Activated CD4-positive, alpha-beta T cell treated with anti-CD3 and anti-CD28 coated beads for 48 hours (primary cell): ENCODE results near the gene SNAPIN.
"Not testable (repeated sequence)": the region's sequence is repeated elsewhere in the genome, so short reads cannot be mapped to it uniquely, and the experiment has no call there.

Experiments
- DNase-seq: peaks from one replicate; pipeline ENCODE4 v3.0.0-alpha.2; 2020

SNAPIN gene

GRCh38 chr1:153649137-153649862 lies 9.2 kb upstream of the SNAPIN start:
- no peak for DNase-seq

GRCh38 chr1:153649863-153650235 lies 8.7 kb upstream of the SNAPIN start:
- DNase-seq, result no peak

GRCh38 chr1:153651771-153652170 lies 6.7 kb upstream of the SNAPIN start:
- DNase-seq, result no peak

- no peak for DNase-seq
These were observed 5.5 kb upstream of the SNAPIN start for GRCh38 chr1:153652805-153653500.

GRCh38 chr1:153655333-153655732 lies 3.2 kb upstream of the SNAPIN start:
- DNase-seq, result no peak

- DNase-seq, result no peak
These were observed 652 bp downstream of the SNAPIN start for GRCh38 chr1:153659175-153659534.

GRCh38 chr1:153659656-153660055 lies 1.2 kb downstream of the SNAPIN start:
- no peak for DNase-seq

GRCh38 chr1:153661111-153661708 lies 2.7 kb downstream of the SNAPIN start:
- no peak for DNase-seq

- DNase-seq, result no peak
These were observed 3.8 kb downstream of the SNAPIN start for GRCh38 chr1:153662269-153662668.

GRCh38 chr1:153663211-153663610 lies 4.7 kb downstream of the SNAPIN start:
- DNase-seq, result no peak

GRCh38 chr1:153667439-153667838 lies 8.9 kb downstream of the SNAPIN start:
- no peak for DNase-seq

- DNase-seq, result not testable (repeated sequence)
These were observed 10.2 kb downstream of the SNAPIN start for GRCh38 chr1:153668672-153669071.

GRCh38 chr1:153669606-153670005 lies 11.1 kb downstream of the SNAPIN start:
- no peak for DNase-seq

- DNase-seq, result peak; percentile 34
These were observed 11.9 kb downstream of the SNAPIN start for GRCh38 chr1:153670257-153670858.

- peak; percentile 98 for DNase-seq
These were observed 12.5 kb downstream of the SNAPIN start, which contains the start of gene ILF2 for GRCh38 chr1:153670859-153671627. TSS of gene ILF2 (minus strand) at chr1:153670993. CDS start at chr1:153670922, 71 bp downstream.

- DNase-seq, result peak; percentile 75
These were observed 13.3 kb downstream of the SNAPIN start for GRCh38 chr1:153671628-153672353.

- DNase-seq, result no peak
These were observed 15.0 kb downstream of the SNAPIN start for GRCh38 chr1:153673511-153673910.

GRCh38 chr1:153677718-153678518 lies 19.4 kb downstream of the SNAPIN start:
- peak; percentile 67 for DNase-seq

GRCh38 chr1:153678519-153679336 lies 20.2 kb downstream of the SNAPIN start, which contains the start of gene NPR1:
TSS of gene NPR1 (plus strand) at chr1:153678688. CDS start at chr1:153679109, 421 bp downstream.
- peak; percentile 31 for DNase-seq
